Erythroblast (primary cell): ENCODE data around the gene ZC3H14.

Experiments used
- GATA1 ChIP-seq: IDR thresholded peaks from 2 replicates; pipeline ENCODE4 v1.6.1; 2011; ENCODE audit warnings: low read depth, mild to moderate bottlenecking, control low read depth, low read length, moderate library complexity
- POLR2A ChIP-seq: IDR thresholded peaks from 2 replicates; pipeline ENCODE4 v1.6.1; 2011; ENCODE audit warnings: mild to moderate bottlenecking, low read length

- TF ChIP-seq POLR2A (no peak), GATA1 (no peak)
Observed at GRCh38 chr14:88604212-88604611, 41.4 kb downstream of the ZC3H14 start.
